PC-3 (cell line): Measurements from ENCODE around the gene RGL2. TPM values are rescaled to one million over a fixed set of nuclear protein-coding genes. Genes with fewer than 3 reads are reported as not detected.
A peak's percentile ranks its signal among the peaks of the same experiment; 100 is the strongest.

ENCODE experiments used
- ATAC-seq: fragments of 200-7000 bp; cut with Tn5 transposase; 2 replicates; pipeline ENCODE4 v1.9.1; 2020; ENCODE audit warnings: mild to moderate bottlenecking, moderate library complexity
- BruUV-seq: library from RNA; stranded (reverse); fragments of 400-500 nt; replicated peaks from 2 replicates; lab custom pipeline; 2021; lab: Mats Ljungman, UMichigan
- CTCF ChIA-PET: fragments of 300-600 bp; sonication (Branson Sonifier 250); formaldehyde crosslinking; loops from one replicate; lab custom pipeline; 2022; ENCODE audit warnings: antibody characterized with exemption; lab: Charles Lee
- POLR2A ChIA-PET: fragments of 300-600 bp; sonication (Branson Sonifier 250); formaldehyde crosslinking; loops from one replicate; lab custom pipeline; 2022; ENCODE audit warnings: antibody characterized with exemption; ENCODE audit not compliant: unreplicated experiment; lab: Charles Lee
- DNase-seq: peaks from one replicate; pipeline ENCODE4 v3.0.0-alpha.2; 2015
- H2AFZ ChIP-seq: fragments of 300-600 bp; sonication (generic); 2 replicates; pipeline ENCODE4 v1.6.0; 2016; ENCODE audit warnings: antibody characterized with exemption, low read length
- H3F3A ChIP-seq: fragments of 300-600 bp; sonication (generic); one replicate; pipeline ENCODE4 v1.6.0; 2017; ENCODE audit warnings: antibody characterized with exemption, low read length, control low read depth, mild to moderate bottlenecking; ENCODE audit not compliant: unreplicated experiment
- H3K27ac ChIP-seq: fragments of 300-600 bp; sonication (generic); 2 replicates; pipeline ENCODE4 v1.5.1; 2016; ENCODE audit warnings: mild to moderate bottlenecking, low read length
- H3K27me3 ChIP-seq: fragments of 300-600 bp; sonication (generic); 2 replicates; pipeline ENCODE4 v1.6.1; 2016; ENCODE audit warnings: low read length, mixed read lengths
- H3K36me3 ChIP-seq: fragments of 300-600 bp; sonication (generic); 2 replicates; pipeline ENCODE4 v1.6.1; 2016; ENCODE audit warnings: low read depth, mixed run types, low read length, mixed read lengths
- H3K4me1 ChIP-seq: fragments of 300-600 bp; sonication (generic); 2 replicates; pipeline ENCODE4 v1.5.1; 2016; ENCODE audit warnings: low read length; ENCODE audit not compliant: insufficient read depth
- H3K4me2 ChIP-seq: fragments of 300-600 bp; sonication (generic); 2 replicates; pipeline ENCODE4 v1.6.0; 2016; ENCODE audit warnings: low read length
- H3K4me3 ChIP-seq: fragments of 300-600 bp; sonication (generic); 2 replicates; pipeline ENCODE4 v1.5.1; 2016; ENCODE audit warnings: mild to moderate bottlenecking, low read length, mixed read lengths
- H3K79me2 ChIP-seq: fragments of 300-600 bp; sonication (generic); 2 replicates; pipeline ENCODE4 v1.6.1; 2017; ENCODE audit warnings: low read length, mixed read lengths
- H3K9ac ChIP-seq: fragments of 300-600 bp; sonication (generic); 2 replicates; pipeline ENCODE4 v1.6.0; 2016; ENCODE audit warnings: mild to moderate bottlenecking, low read length
- H3K9me2 ChIP-seq: fragments of 300-600 bp; sonication (generic); replicated peaks from 2 replicates; pipeline ENCODE4 v1.6.1; 2016; ENCODE audit warnings: mixed run types, low read length, mixed read lengths
- H3K9me3 ChIP-seq: fragments of 300-600 bp; sonication (generic); 2 replicates; pipeline ENCODE4 v1.6.1; 2016; ENCODE audit warnings: low read length, mixed read lengths
- H4K20me1 ChIP-seq: fragments of 300-600 bp; sonication (generic); 2 replicates; pipeline ENCODE4 v1.6.1; 2016; ENCODE audit warnings: low read length, mixed read lengths
- EZH2 ChIP-seq: fragments of 300-600 bp; sonication (generic); IDR thresholded peaks from one replicate; pipeline ENCODE4 v1.6.1; 2017; ENCODE audit warnings: antibody characterized with exemption, mild to moderate bottlenecking, low read length; ENCODE audit not compliant: unreplicated experiment
- EZH2phosphoT487 ChIP-seq: fragments of 300-600 bp; sonication (generic); IDR thresholded peaks from 2 replicates; pipeline ENCODE4 v1.6.1; 2018; ENCODE audit warnings: mild to moderate bottlenecking, antibody characterized with exemption, low read length, borderline replicate concordance
- intact Hi-C: fragments of 100-400 bp; cut with micrococcal nuclease; formaldehyde crosslinking; loops from 2 replicates; pipeline ENCODE4 v1.9.0; 2023
- total RNA-seq: library from RNA; depleted of rRNA; stranded (reverse); fragments of >200 nt; gene quantifications from 2 replicates; pipeline ENCODE4 v1.2.3, GENCODE V29; 2014
- TF ChIP-seq, protein P1 (sequence below): fragments of 300-600 bp; sonication (generic); conservative IDR thresholded peaks from 2 replicates; pipeline ENCODE4 v1.5.1; 2017; ENCODE audit warnings: antibody characterized with exemption, low read depth, mild to moderate bottlenecking, low read length

RGL2 gene
- total RNA-seq, 1 experiment from 2014 or later, result 34.9 TPM

DNA sequence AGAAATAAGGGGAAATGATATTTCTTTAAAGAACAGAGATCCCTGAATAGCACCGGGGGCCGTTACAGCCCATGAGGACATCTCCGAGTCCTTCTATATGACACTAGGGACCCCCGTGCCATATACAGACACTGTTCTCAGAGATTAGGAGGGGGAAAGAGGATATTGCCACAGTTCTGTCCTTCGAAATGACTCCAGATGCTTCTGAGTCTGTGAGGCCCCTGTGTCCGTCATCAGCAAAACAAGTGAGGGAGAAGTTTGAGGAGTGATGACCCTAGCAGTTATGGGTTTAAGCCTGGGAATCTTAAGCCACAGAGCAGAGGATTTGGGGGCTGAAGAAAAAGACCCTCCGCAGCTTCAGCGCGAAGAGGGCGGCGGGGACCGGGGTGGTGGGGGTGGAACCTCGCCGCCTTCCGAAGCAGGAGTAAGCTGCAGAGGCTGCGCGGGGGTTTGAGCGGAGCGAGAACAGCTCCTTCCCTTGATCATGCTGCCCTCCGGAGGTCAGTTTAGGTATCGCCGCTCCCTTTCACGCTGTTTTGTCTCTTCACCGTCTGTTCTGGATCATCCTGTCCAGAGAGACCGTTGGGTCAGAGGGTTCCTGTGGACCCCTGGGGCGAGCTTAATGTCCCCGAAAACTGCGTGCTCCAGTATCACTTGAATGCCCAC, 50.6 kb downstream of the RGL2 start:
- POLR2A ChIA-PET, result interaction anchor here (0.6 to 0.8 kb wide), 3 partner anchors 13 to 43 kb away, joined by 4 to 7 read pairs (median 6); partner anchors contain the start of genes B3GALT4 and HSD17B8
- H3K9me3 ChIP-seq, result no peaks in the 10 kb centered on the region
- H4K20me1 ChIP-seq, result no peaks in the 10 kb centered on the region
- TF ChIP-seq, protein P1, sequence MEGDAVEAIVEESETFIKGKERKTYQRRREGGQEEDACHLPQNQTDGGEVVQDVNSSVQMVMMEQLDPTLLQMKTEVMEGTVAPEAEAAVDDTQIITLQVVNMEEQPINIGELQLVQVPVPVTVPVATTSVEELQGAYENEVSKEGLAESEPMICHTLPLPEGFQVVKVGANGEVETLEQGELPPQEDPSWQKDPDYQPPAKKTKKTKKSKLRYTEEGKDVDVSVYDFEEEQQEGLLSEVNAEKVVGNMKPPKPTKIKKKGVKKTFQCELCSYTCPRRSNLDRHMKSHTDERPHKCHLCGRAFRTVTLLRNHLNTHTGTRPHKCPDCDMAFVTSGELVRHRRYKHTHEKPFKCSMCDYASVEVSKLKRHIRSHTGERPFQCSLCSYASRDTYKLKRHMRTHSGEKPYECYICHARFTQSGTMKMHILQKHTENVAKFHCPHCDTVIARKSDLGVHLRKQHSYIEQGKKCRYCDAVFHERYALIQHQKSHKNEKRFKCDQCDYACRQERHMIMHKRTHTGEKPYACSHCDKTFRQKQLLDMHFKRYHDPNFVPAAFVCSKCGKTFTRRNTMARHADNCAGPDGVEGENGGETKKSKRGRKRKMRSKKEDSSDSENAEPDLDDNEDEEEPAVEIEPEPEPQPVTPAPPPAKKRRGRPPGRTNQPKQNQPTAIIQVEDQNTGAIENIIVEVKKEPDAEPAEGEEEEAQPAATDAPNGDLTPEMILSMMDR, result peak; percentile 83
- TF ChIP-seq EZH2, result no peak
- peaks cover 7% of the 10 kb centered on the region for H3F3A ChIP-seq
- BruUV-seq, result no TSS peak
- DNase-seq (peak; percentile 94), ATAC-seq (peak; percentile 45)
- H3K79me2 ChIP-seq, result no peaks in the 10 kb centered on the region
- H3K4me1 ChIP-seq, result peaks cover 30% of the 10 kb centered on the region
- no peaks in the 10 kb centered on the region for H3K9me2 ChIP-seq
- H3K9ac ChIP-seq, result peak overlapping the region; percentile 38; the same call in 1 of the 2 replicates
- CTCF ChIA-PET, result interaction anchor here (0.6 to 1.3 kb wide), 5 partner anchors 42 to 257 kb away, joined by 3 to 7 read pairs (median 3); no protein-coding TSS in a partner anchor
- peak overlapping the region; percentile 70 for H2AFZ ChIP-seq
- H3K4me3 ChIP-seq, result peak overlapping the region; percentile 70
- peak overlapping the region; percentile 29 for H3K27ac ChIP-seq
- 0 out of 2 replicates have a peak, but pooled peaks cover 5% of the 10 kb centered on the region for H3K27me3 ChIP-seq
- intact Hi-C loops, result loop anchor here (1.0 to 2.0 kb wide), 4 partner anchors 41 to 234 kb away; no protein-coding TSS in a partner anchor
- no peaks in the 10 kb centered on the region for H3K36me3 ChIP-seq
- peak overlapping the region; percentile 89 for H3K4me2 ChIP-seq

DNA sequence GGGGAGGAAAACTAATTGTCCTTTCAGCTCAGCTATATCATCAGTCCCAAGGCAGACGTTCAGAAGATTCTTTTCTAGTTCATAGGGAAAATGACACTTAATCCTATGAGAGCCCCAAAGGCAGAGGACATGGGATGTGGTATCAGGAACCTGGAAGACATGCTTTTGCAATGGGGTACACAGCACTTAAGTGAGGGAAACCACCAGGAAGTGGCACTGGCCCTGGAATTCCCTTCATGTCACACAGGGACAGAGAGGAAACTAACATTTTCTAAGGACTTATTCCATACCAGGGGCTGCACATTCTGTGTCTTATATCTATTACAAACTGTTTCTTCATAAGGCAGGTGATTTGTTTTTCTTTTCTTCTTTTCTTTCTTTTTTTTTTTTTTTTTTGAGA, 55.3 kb downstream of the RGL2 start:
- Histone ChIP-seq H2AFZ (no peak overlapping the region), H3K9me2 (no peaks in the 10 kb centered on the region), H3K36me3 (no peaks in the 10 kb centered on the region), H3K9me3 (no peaks in the 10 kb centered on the region), H3K27me3 (peaks cover 23% of the 10 kb centered on the region; the same call in 1 of the 2 replicates), H3F3A (no peaks in the 10 kb centered on the region), H3K9ac (no peak overlapping the region), H4K20me1 (no peaks in the 10 kb centered on the region), H3K4me3 (no peak overlapping the region), H3K4me2 (no peak overlapping the region), H3K27ac (no peak overlapping the region), H3K79me2 (no peaks in the 10 kb centered on the region), H3K4me1 (peaks cover 5% of the 10 kb centered on the region; the same call in 1 of the 2 replicates)
- POLR2A ChIA-PET, result no interaction called here
- ATAC-seq (no peak), DNase-seq (no peak)
- BruUV-seq, result no TSS peak
- no peak for TF ChIP-seq EZH2
- TF ChIP-seq, protein P1, result no peak
- no peak for TF ChIP-seq EZH2phosphoT487
- intact Hi-C loops, result no loop called here
- CTCF ChIA-PET, result no interaction called here

DNA sequence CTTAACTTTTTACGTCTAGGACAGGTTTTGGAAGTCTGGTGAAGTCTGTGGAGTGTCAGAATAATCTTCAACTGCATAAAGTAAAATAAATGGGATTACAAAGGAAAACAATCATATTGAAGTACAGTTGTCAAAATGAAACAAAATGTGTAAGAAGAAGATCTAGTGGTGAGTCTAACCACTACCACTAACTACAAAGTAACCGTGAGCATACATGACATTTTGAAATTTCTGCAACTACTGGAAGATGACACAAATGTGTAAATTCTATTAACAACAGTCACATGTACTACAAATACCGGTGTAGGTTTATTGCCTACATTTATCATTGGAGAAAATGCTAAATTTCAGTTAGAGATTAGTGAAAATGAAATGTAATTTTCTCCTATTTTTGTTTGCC, 56.8 kb downstream of the RGL2 start:
- TF ChIP-seq EZH2 (no peak), EZH2phosphoT487 (no peak)
- TF ChIP-seq, protein P1, result no peak
- Histone ChIP-seq H3F3A (no peaks in the 10 kb centered on the region), H3K9me3 (no peaks in the 10 kb centered on the region), H2AFZ (no peak overlapping the region), H3K79me2 (no peaks in the 10 kb centered on the region), H3K4me3 (no peak overlapping the region), H4K20me1 (no peaks in the 10 kb centered on the region), H3K4me2 (no peak overlapping the region), H3K9ac (no peak overlapping the region), H3K27me3 (peaks cover 23% of the 10 kb centered on the region; the same call in 1 of the 2 replicates), H3K4me1 (no peaks in the 10 kb centered on the region), H3K9me2 (no peaks in the 10 kb centered on the region), H3K27ac (no peak overlapping the region), H3K36me3 (no peaks in the 10 kb centered on the region)
- no TSS peak for BruUV-seq
- ChIA-PET CTCF (no interaction called here), POLR2A (no interaction called here)
- ATAC-seq (no peak), DNase-seq (no peak)
- intact Hi-C loops, result no loop called here
